SHP77 treated with DMSO at 0.1 percent for 48 hours (cell line): Measurements from ENCODE around the gene MAMDC4.
"Not testable (repeated sequence)": the region's sequence is repeated elsewhere in the genome, so short reads cannot be mapped to it uniquely, and the experiment has no call there.

Source experiments
- DNase-seq: peaks from one replicate; lab custom pipeline; 2025; lab: John Stamatoyannopoulos, UW

The MAMDC4 gene

GRCh38 chr9:136862849-136863622, 10.9 kb downstream of the MAMDC4 start:
- no peak for DNase-seq

- no peak for DNase-seq
These were observed 11.6 kb downstream of the MAMDC4 start for GRCh38 chr9:136863623-136864273.

GRCh38 chr9:136865041-136865767, 13.1 kb downstream of the MAMDC4 start:
- no peak for DNase-seq

- DNase-seq = no peak
These were observed 13.6 kb downstream of the MAMDC4 start for GRCh38 chr9:136865768-136866103.

GRCh38 chr9:136866898-136867421, 14.8 kb downstream of the MAMDC4 start:
- DNase-seq = not testable (repeated sequence)

- DNase-seq = no peak
These were observed 15.3 kb downstream of the MAMDC4 start for GRCh38 chr9:136867480-136867879.

GRCh38 chr9:136867917-136868316, 15.8 kb downstream of the MAMDC4 start:
- DNase-seq = no peak

GRCh38 chr9:136868644-136869043, 16.5 kb downstream of the MAMDC4 start:
- no peak for DNase-seq

GRCh38 chr9:136869611-136870010, 17.5 kb downstream of the MAMDC4 start:
- DNase-seq = not testable (repeated sequence)

GRCh38 chr9:136875155-136875554, 23.0 kb downstream of the MAMDC4 start:
- DNase-seq = no peak

GRCh38 chr9:136876476-136876875, 24.3 kb downstream of the MAMDC4 start:
- DNase-seq = no peak

GRCh38 chr9:136880651-136881050, 28.5 kb downstream of the MAMDC4 start:
- DNase-seq = no peak

GRCh38 chr9:136881691-136882108, 29.6 kb downstream of the MAMDC4 start:
- no peak for DNase-seq

- DNase-seq = no peak
These were observed 30.2 kb downstream of the MAMDC4 start for GRCh38 chr9:136882109-136882946.

- not testable (repeated sequence) for DNase-seq
These were observed 30.8 kb downstream of the MAMDC4 start for GRCh38 chr9:136882947-136883283.

GRCh38 chr9:136883670-136884069, 31.5 kb downstream of the MAMDC4 start:
- not testable (repeated sequence) for DNase-seq

GRCh38 chr9:136885950-136886578, 33.9 kb downstream of the MAMDC4 start, which contains the start of gene TRAF2:
Gene TRAF2 (plus strand): TSS chr9:136886516. CDS start chr9:136898741, 12,225 bp downstream.
- DNase-seq = peak; percentile 94

- no peak for DNase-seq
These were observed 34.8 kb downstream of the MAMDC4 start for GRCh38 chr9:136886610-136887597.

- no peak for DNase-seq
These were observed 36.3 kb downstream of the MAMDC4 start for GRCh38 chr9:136888454-136888853.

- no peak for DNase-seq
These were observed 37.7 kb downstream of the MAMDC4 start for GRCh38 chr9:136889858-136890257.
